22Rv1 (cell line): Measurements from ENCODE around the gene FATE1.

Experiments
- H3K27ac ChIP-seq: fragments of 450-650 bp; 2 replicates; pipeline ENCODE4 v1.5.1; 2017
- ZFX ChIP-seq: fragments of 450-650 bp; IDR thresholded peaks from 2 replicates; pipeline ENCODE4 v1.6.1; 2017; ENCODE audit warnings: antibody characterized with exemption, borderline replicate concordance
- TF ChIP-seq, protein P1 (sequence below): fragments of 450-650 bp; IDR thresholded peaks from 2 replicates; pipeline ENCODE4 v1.5.1; 2017; ENCODE audit warnings: mild to moderate bottlenecking

Gene FATE1

DNA sequence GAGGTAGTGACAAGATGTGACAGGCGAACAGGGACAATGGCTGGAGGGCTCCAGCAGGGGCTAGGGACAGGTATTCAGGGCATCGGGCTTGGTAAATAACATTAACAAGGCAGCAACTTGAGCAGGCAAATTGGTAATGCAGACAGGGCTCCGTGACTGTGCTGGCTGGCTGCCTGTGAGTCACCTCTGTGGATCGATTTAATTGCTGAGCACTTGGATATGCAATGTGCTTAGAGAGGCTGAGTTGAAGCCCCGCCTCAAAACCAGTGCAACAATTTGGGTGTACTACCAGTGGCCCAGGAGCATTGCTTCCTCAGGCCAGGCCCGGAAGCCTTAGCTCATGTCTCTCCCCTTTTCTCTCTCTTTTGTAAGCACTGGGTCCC lies 38.2 kb downstream of the FATE1 start:
- no peak overlapping the region for H3K27ac ChIP-seq
- TF ChIP-seq, protein P1, sequence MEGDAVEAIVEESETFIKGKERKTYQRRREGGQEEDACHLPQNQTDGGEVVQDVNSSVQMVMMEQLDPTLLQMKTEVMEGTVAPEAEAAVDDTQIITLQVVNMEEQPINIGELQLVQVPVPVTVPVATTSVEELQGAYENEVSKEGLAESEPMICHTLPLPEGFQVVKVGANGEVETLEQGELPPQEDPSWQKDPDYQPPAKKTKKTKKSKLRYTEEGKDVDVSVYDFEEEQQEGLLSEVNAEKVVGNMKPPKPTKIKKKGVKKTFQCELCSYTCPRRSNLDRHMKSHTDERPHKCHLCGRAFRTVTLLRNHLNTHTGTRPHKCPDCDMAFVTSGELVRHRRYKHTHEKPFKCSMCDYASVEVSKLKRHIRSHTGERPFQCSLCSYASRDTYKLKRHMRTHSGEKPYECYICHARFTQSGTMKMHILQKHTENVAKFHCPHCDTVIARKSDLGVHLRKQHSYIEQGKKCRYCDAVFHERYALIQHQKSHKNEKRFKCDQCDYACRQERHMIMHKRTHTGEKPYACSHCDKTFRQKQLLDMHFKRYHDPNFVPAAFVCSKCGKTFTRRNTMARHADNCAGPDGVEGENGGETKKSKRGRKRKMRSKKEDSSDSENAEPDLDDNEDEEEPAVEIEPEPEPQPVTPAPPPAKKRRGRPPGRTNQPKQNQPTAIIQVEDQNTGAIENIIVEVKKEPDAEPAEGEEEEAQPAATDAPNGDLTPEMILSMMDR = no peak
- TF ChIP-seq ZFX = no peak

DNA sequence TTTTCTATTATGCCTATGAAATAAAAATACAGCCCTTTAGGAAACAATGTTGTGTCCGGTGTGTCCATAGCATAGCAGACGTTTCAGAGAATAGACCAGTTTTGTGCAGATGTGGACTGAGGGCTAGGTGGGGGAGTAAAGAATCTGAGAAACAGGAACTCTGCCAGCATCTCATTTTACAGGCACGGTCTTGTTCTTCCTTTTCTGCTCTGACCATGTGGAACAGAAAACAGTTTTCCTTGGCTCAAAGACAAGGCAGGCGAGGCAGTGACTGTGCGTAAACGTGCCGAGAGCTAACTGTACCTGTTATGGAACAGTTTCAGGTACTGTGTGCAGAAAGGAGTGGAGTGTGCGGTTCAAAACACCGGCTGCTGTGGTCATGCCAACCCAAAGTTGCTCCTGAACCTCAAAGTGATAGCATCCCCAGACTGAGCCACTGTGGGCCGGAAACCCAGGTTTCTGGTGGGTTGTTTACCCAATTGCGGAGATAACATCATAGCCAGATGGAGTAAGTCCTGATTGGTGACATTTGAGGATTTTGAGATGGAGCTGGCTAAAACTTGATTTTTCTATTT lies 38.9 kb downstream of the FATE1 start:
- H3K27ac ChIP-seq = no peak overlapping the region

DNA sequence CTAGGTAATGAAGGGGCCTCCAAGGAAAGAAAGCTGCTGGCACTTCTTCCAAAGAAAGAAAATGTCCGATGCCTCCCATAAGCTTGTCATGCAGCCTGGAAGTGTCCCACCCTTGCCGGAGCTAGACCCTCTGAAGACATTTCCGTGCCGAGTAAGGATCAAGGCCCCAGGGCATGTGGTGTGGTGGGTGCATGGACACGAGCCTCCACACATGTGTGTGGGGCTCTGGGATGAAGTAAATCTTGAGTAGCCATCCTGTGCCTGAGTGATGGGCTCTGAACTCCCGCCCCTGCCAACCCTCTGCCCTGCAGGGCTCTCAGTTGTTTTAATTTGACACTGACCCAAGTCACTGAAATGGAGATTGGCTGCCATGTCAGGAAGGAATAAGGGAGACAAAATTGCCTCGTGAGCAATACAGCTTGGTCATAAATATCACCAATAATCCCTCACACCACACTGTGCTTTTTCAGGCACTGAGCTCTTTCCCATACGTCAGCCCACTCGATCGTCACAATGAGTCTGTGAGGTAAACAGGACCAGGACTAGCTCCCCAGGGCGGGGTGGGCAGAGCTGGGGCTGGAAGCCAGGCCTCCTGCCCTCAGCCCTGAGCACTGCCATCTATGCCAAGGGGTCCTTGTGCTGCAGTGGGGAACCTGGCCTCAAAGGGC lies 43.3 kb downstream of the FATE1 start:
- no peak overlapping the region for H3K27ac ChIP-seq
- TF ChIP-seq, protein P1 = no peak
- no peak for TF ChIP-seq ZFX

More for the DNA sequence above, 38.9 kb downstream of the FATE1 start:
- TF ChIP-seq, protein P1 = no peak
- no peak for TF ChIP-seq ZFX

DNA sequence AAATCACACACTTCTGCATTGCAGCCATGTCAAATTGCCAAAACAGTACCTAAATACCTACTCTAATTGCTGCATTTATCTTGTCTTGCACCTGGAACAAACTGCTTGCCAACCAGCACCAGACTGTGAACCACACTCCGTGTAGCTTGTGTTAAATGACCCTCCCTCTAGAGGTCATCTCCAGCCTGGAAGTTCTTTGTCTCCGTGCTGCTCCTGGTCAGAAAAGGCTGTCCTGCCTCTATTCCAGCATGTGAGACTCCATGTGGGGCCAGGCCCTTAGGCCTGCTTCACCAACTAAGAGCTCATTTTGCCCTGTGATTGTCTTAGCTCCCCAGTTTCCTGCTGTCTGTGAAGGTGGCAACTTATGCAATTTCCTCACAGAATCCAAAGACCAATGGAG lies 47.0 kb downstream of the FATE1 start:
- H3K27ac ChIP-seq = no peak overlapping the region
- TF ChIP-seq, protein P1 = no peak
- TF ChIP-seq ZFX = no peak

DNA sequence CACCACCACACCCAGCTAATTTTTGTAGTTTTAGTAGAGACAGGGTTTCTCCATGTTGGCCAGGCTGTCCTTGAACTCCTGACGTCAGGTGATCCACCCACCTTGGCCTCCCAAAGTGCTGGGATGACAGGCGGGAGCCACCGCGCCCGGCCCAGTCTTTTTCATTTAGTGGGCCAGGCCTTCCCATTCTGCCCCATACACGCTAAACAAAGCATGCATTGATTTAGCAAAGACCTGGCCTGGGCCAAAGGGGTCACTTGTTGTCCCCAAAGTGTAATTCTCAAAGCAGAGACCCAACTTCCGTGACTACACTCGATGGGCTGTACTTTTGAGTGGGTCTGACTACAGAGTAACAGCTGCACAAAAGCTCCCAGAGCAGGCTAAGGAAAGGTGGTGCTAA lies 47.9 kb downstream of the FATE1 start:
- TF ChIP-seq, protein P1 = no peak
- no peak for TF ChIP-seq ZFX
- H3K27ac ChIP-seq = no peak overlapping the region

DNA sequence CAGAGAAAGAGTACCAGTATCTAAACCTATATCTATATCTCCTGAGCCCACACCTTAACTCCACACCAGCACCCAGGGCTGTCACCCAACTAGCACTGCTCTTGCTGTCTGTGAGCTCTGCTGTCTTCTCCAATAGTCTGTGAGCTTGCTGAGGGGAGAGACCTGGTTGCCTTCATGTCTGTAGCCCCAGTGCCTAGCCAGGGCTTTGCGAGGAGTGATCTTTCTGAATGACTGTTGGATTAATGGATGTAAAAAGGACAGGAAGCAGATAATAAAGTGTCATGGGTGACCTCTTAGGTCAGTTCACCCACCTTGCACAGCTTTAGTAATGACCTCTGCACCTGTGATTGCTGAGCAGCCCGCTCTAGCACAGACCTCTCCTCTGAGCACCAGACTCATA lies 49.2 kb downstream of the FATE1 start:
- H3K27ac ChIP-seq = no peak overlapping the region
- TF ChIP-seq, protein P1 = no peak

DNA sequence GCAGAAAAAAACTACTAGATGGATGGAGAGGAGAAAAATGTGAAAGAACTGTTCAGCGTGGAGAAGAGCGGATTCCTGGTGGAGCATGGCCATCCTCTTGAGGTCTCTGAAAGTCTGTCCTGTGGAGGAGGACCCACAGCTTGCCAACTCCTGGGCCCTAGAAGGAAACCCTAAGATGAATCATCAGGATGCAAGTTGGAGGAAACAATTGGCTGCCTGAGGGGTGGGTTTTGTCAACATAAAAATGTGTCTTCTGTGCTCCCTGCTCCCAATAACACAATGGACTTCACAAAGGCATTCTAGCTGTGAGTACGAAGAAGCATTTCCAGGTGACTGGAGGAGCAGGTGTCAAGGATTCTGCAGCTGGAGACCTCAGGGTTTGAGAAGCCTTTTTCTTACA lies 55.9 kb downstream of the FATE1 start:
- no peak overlapping the region for H3K27ac ChIP-seq
- TF ChIP-seq ZFX = no peak
- TF ChIP-seq, protein P1 = no peak
